Hematopoietic multipotent progenitor cell treated with erythropoietin and hydrocortisone succinate and interleukin-3 and kit ligand, for 8 days (in vitro differentiated cells): ENCODE results near the gene ACER1.
"Not testable (repeated sequence)": the region's sequence is repeated elsewhere in the genome, so short reads cannot be mapped to it uniquely, and the experiment has no call there.

ENCODE experiments used
- DNase-seq: peaks from one replicate; pipeline ENCODE4 v3.0.0-alpha.2; 2015

The ACER1 gene

GRCh38 chr19:6286676-6287075 is 46.7 kb downstream of the ACER1 start:
- DNase-seq, result no peak

GRCh38 chr19:6282393-6282792 is 51.0 kb downstream of the ACER1 start:
- DNase-seq, result not testable (repeated sequence)

GRCh38 chr19:6279931-6280591 is 53.4 kb downstream of the ACER1 start, which contains the start of gene MLLT1:
Gene MLLT1, minus strand, starts transcription at chr19:6279975. Its CDS starts 191 bp downstream, at chr19:6279784.
- DNase-seq, result peak; percentile 94

GRCh38 chr19:6279620-6279930 is 53.8 kb downstream of the ACER1 start:
- no peak for DNase-seq

GRCh38 chr19:6278740-6279619 is 54.4 kb downstream of the ACER1 start:
- no peak for DNase-seq

- no peak for DNase-seq
These were observed 55.4 kb downstream of the ACER1 start for GRCh38 chr19:6278051-6278450.

- DNase-seq, result peak; percentile 41
These were observed 57.0 kb downstream of the ACER1 start for GRCh38 chr19:6276447-6276846.

- DNase-seq, result no peak
These were observed 58.2 kb downstream of the ACER1 start for GRCh38 chr19:6275170-6275744.

GRCh38 chr19:6274756-6275155 is 58.7 kb downstream of the ACER1 start:
- DNase-seq, result no peak

- no peak for DNase-seq
These were observed 59.5 kb downstream of the ACER1 start for GRCh38 chr19:6273701-6274601.

GRCh38 chr19:6272913-6273600 is 60.4 kb downstream of the ACER1 start:
- no peak for DNase-seq

- DNase-seq, result no peak
These were observed 61.0 kb downstream of the ACER1 start for GRCh38 chr19:6272411-6272791.

- DNase-seq, result no peak
These were observed 61.5 kb downstream of the ACER1 start for GRCh38 chr19:6271721-6272410.

GRCh38 chr19:6271251-6271650 is 62.2 kb downstream of the ACER1 start:
- no peak for DNase-seq

GRCh38 chr19:6270822-6271221 is 62.6 kb downstream of the ACER1 start:
- DNase-seq, result no peak

- no peak for DNase-seq
These were observed 63.2 kb downstream of the ACER1 start for GRCh38 chr19:6270076-6270745.

- DNase-seq, result no peak
These were observed 64.1 kb downstream of the ACER1 start for GRCh38 chr19:6269101-6269886.

GRCh38 chr19:6268382-6268771 is 65.0 kb downstream of the ACER1 start:
- no peak for DNase-seq

GRCh38 chr19:6267552-6268381 is 65.6 kb downstream of the ACER1 start:
- no peak for DNase-seq
